K562 (cell line): ENCODE data around the gene PBOV1. TPM values are rescaled to one million over a fixed set of nuclear protein-coding genes. Genes with fewer than 3 reads are reported as not detected.

ENCODE experiments used
- ATAC-seq: fragments of 200-7000 bp; cut with Tn5 transposase; 3 replicates; pipeline ENCODE4 v1.9.1; 2020; ENCODE audit warnings: moderate library complexity
- BruUV-seq: library from RNA; stranded (reverse); fragments of 400-500 nt; replicated peaks from 2 replicates; lab custom pipeline; 2021; lab: Mats Ljungman, UMichigan
- CTCF ChIA-PET: fragments of 300-600 bp; formaldehyde crosslinking; extraction: SDS; loops from one replicate; lab custom pipeline; 2021; ENCODE audit warnings: low intra/inter-chr PET ratio; lab: Yijun Ruan, JAX
- POLR2A ChIA-PET: fragments of 300-600, 350-650 bp; sonication (Branson Sonifier 250); formaldehyde crosslinking; extraction: SDS; loops from one replicate; lab custom pipeline; 2021; ENCODE audit warnings: antibody characterized with exemption, inconsistent platforms; lab: Yijun Ruan, JAX
- DNase-seq, 4 experiments: peaks; one replicate each; pipeline versions ENCODE4 v3.0.0 to v3.0.0-alpha.2; 2011 to 2018; ENCODE audit warnings: low spot score in 3 of 4, mixed read lengths in 3 of 4; ENCODE audit errors: extremely low read depth in 1 of 4
- FAIRE-seq: peaks from 2 replicates; lab custom pipeline; 2011; peaks lifted over from hg19 to GRCh38; lab: Jason Lieb, UNC
- H2AFZ ChIP-seq: 2 replicates; pipeline ENCODE4 v1.6.0; 2011; ENCODE audit warnings: low read depth, low read length, control low read depth, inconsistent platforms
- H3K27ac ChIP-seq: fragments of 200-600 bp; 3 replicates; pipeline ENCODE4 v1.8.0; 2011; ENCODE audit warnings: low read depth, mild to moderate bottlenecking, control low read depth, inconsistent platforms, low read length, moderate library complexity, mixed read lengths; ENCODE audit errors: extremely low read depth
- H3K27me3 ChIP-seq, 2 experiments: fragments of 300-600 bp in 1 of 2; 2 replicates in 1 of 2; 3 replicates in 1 of 2; pipeline versions ENCODE4 v1.6.0 to v1.8.0; 2011; ENCODE audit warnings: inconsistent platforms in 2 of 2, low read length in 2 of 2, mild to moderate bottlenecking in 1 of 2, mixed read lengths in 1 of 2, moderate library complexity in 1 of 2; ENCODE audit not compliant: control insufficient read depth in 2 of 2, insufficient read depth in 2 of 2
- H3K36me3 ChIP-seq: fragments of 300-600 bp; 3 replicates; pipeline ENCODE4 v1.8.0; 2011; ENCODE audit warnings: mild to moderate bottlenecking, low read length, inconsistent platforms; ENCODE audit not compliant: control insufficient read depth, insufficient read depth
- H3K4me1 ChIP-seq, 2 experiments: fragments of 200-600 bp in 1 of 2; replicated peaks in 1 of 2; 2 replicates in 1 of 2; 3 replicates in 1 of 2; pipeline versions ENCODE4 v1.5.1 to v1.8.0; 2011; ENCODE audit warnings: inconsistent platforms in 2 of 2, low read length in 2 of 2, mild to moderate bottlenecking in 1 of 2, mixed read lengths in 1 of 2, moderate library complexity in 1 of 2; ENCODE audit not compliant: control insufficient read depth in 2 of 2, insufficient read depth in 2 of 2
- H3K4me2 ChIP-seq: 2 replicates; pipeline ENCODE4 v1.6.1; 2011; ENCODE audit warnings: low read length, control low read depth, inconsistent platforms, mixed read lengths; ENCODE audit not compliant: insufficient read depth
- H3K4me3 ChIP-seq: fragments of 200-600 bp; sonication (generic), shearing (Covaris generic); 2 replicates; pipeline ENCODE4 v1.5.1; 2016; ENCODE audit warnings: control low read depth, inconsistent platforms
- H3K79me2 ChIP-seq: fragments of 200-600 bp; 3 replicates; pipeline ENCODE4 v1.8.0; 2011; ENCODE audit warnings: low read length, inconsistent platforms; ENCODE audit not compliant: control insufficient read depth, insufficient read depth
- H3K9ac ChIP-seq, 2 experiments: 2 replicates each; pipeline versions ENCODE4 v1.6.0 to v1.6.1; 2011; ENCODE audit warnings: low read depth in 2 of 2, low read length in 2 of 2, control low read depth in 1 of 2, inconsistent platforms in 1 of 2, mild to moderate bottlenecking in 1 of 2, mixed read lengths in 1 of 2; ENCODE audit not compliant: insufficient read depth in 1 of 2
- H3K9me1 ChIP-seq: one replicate; pipeline ENCODE4 v1.6.0; 2011; ENCODE audit warnings: inconsistent platforms, mild to moderate bottlenecking, low read length, moderate library complexity; ENCODE audit not compliant: control insufficient read depth, insufficient read depth
- H3K9me3 ChIP-seq: replicated peaks from 2 replicates; pipeline ENCODE4 v1.5.1; 2011; ENCODE audit warnings: low read depth, low read length, inconsistent platforms; ENCODE audit not compliant: control insufficient read depth, insufficient read depth
- H4K20me1 ChIP-seq: replicated peaks from 2 replicates; pipeline ENCODE4 v1.6.1; 2011; ENCODE audit warnings: low read length, inconsistent platforms, mixed read lengths; ENCODE audit not compliant: control insufficient read depth, insufficient read depth
- ASH1L ChIP-seq: fragments of 450-650 bp; IDR thresholded peaks from 2 replicates; pipeline ENCODE4 v1.6.1; 2018; ENCODE audit warnings: borderline replicate concordance, mild to moderate bottlenecking, low read depth; ENCODE audit not compliant: partially characterized antibody
- ATF1 ChIP-seq, 2 experiments: fragments of 450-650 bp in 1 of 2; IDR thresholded peaks; 2 replicates each; pipeline ENCODE4 v1.6.1; 2016; ENCODE audit warnings: missing compliant biosample characterization in 1 of 2, missing genetic modification characterization in 1 of 2
- CXXC5 ChIP-seq: fragments of 250-450 bp; sonication (Bioruptor Pico); IDR thresholded peaks from 2 replicates; pipeline ENCODE4 v1.8.0; 2022; ENCODE audit warnings: inconsistent platforms, mild to moderate bottlenecking, moderate library complexity
- ELK1 ChIP-seq: sonication (generic); formaldehyde crosslinking; IDR thresholded peaks from 2 replicates; pipeline ENCODE4 v1.8.1; 2022; ENCODE audit warnings: missing genetic modification reagents
- KDM5B ChIP-seq: fragments of 200-600 bp; sonication (generic); IDR thresholded peaks from 2 replicates; pipeline ENCODE4 v1.6.1; 2012; ENCODE audit warnings: low read depth, mild to moderate bottlenecking, moderate library complexity, low read length, control low read depth, inconsistent platforms; ENCODE audit not compliant: insufficient replicate concordance
- MBD1 ChIP-seq: fragments of 250-450 bp; sonication (Bioruptor Pico); IDR thresholded peaks from 2 replicates; pipeline ENCODE4 v1.8.0; 2022; ENCODE audit warnings: inconsistent platforms
- ZSCAN29 ChIP-seq: fragments of 450-650 bp; IDR thresholded peaks from 2 replicates; pipeline ENCODE4 v1.6.1; 2017
- WGBS: fragments of 100-300 bp; shearing (Covaris generic); methylation state at CpG from one replicate; pipeline ENCODE4 v1.1.6; 2016; ENCODE audit warnings: low coverage, mixed read lengths; ENCODE audit not compliant: insufficient coverage; ENCODE audit errors: missing lambda C conversion rate; 5-methylcytosine and 5-hydroxymethylcytosine counted together
- in situ Hi-C: fragments of 300-500 bp; cut with MboI; formaldehyde crosslinking; loops from 4 replicates; pipeline ENCODE4 v1.15.0; 2018; ENCODE audit warnings: inconsistent platforms, mixed read lengths
- intact Hi-C: fragments of 100-400 bp; cut with micrococcal nuclease; formaldehyde crosslinking; loops from 2 replicates; pipeline ENCODE4 v1.14.2; 2022
- polyA plus RNA-seq, 8 experiments: library from polyadenylated mRNA; depleted of rRNA in 4 of 8; stranded (reverse) in 5 of 8; unstranded in 3 of 8; fragments of >200 nt; fragmentation: Nextera tagmentation in 2 of 8; fragmentation: Illumina TruSeq in 1 of 8; extraction: Ambion mirVana in 2 of 8; extraction: Trizol in 1 of 8; gene quantifications; 2 replicates each; pipeline versions ENCODE4 v1.2.1 to v1.2.3, GENCODE V29; 2011 to 2014; ENCODE audit warnings: inconsistent platforms in 1 of 8, missing spikeins in 1 of 8
- total RNA-seq, 7 experiments: library from RNA; depleted of rRNA in 6 of 7; stranded (reverse); fragments of >200 nt in 6 of 7; fragmentation: Illumina TruSeq in 2 of 7; extraction: Trizol in 2 of 7; gene quantifications; 2 replicates each; pipeline versions ENCODE4 v1.2.1 to v1.2.3, GENCODE V29; 2011 to 2021; ENCODE audit warnings: low replicate concordance in 1 of 7
- TF ChIP-seq, protein P1 (sequence below), 2 experiments: fragments of 250-450 bp in 1 of 2; fragments of 450-650 bp in 1 of 2; sonication (Bioruptor Pico) in 1 of 2; IDR thresholded peaks; 2 replicates each; pipeline versions ENCODE4 v1.6.1 to v1.8.0; 2016 to 2021; ENCODE audit warnings: mild to moderate bottlenecking in 2 of 2, moderate library complexity in 2 of 2, missing compliant biosample characterization in 1 of 2, missing genetic modification characterization in 1 of 2
- TF ChIP-seq, protein P2 (sequence below): sonication (generic); formaldehyde crosslinking; IDR thresholded peaks from 2 replicates; pipeline ENCODE4 v1.8.1; 2023; ENCODE audit warnings: mild to moderate bottlenecking, missing genetic modification reagents

PBOV1 gene
- total and polyA plus RNA-seq, 9 of the 15 experiments (the other 6 are each of a cell fraction or from before 2014, with no cell fraction given) = not detected

DNA sequence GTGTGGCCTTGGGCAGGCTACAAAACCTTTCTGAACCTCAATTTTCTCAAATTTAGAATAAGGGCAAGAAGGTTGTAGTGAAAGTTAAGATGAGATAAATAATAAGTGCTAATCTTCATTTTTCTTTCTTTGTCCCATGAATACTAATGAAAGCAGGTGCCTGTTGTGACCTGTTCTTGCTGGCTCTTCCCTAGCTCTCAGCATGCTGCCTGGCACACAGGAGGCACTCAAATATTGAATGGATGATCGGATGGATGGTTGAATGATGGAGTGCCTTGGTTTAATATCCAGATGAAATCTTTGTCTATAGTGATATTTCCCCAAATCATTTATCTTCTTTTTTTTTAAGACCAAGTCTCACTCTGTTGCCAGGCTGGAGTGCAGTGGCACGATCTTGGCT, 15.0 kb downstream of the PBOV1 start:
- H4K20me1 ChIP-seq = no peaks in the 10 kb centered on the region
- H3K27me3 ChIP-seq = no peaks in the 10 kb centered on the region
- H3K9ac ChIP-seq = no peak overlapping the region
- BruUV-seq = no TSS peak
- ATAC-seq (no peak), DNase-seq (no peak), FAIRE-seq (no peak)
- no peak overlapping the region for H3K4me2 ChIP-seq
- ChIA-PET POLR2A (interaction anchor here (1.0 kb wide), 1 partner anchor 10 kb away, joined by 3 read pairs; no protein-coding TSS in a partner anchor), CTCF (no interaction called here)
- no peaks in the 10 kb centered on the region for H3K4me1 ChIP-seq
- no peak overlapping the region for H3K27ac ChIP-seq
- in situ Hi-C loops (no loop called here), intact Hi-C loops (no loop called here)
- H2AFZ ChIP-seq = no peak overlapping the region
- no peaks in the 10 kb centered on the region for H3K79me2 ChIP-seq
- no peaks in the 10 kb centered on the region for H3K36me3 ChIP-seq
- no peaks in the 10 kb centered on the region for H3K9me1 ChIP-seq
- H3K9me3 ChIP-seq = no peaks in the 10 kb centered on the region; the same call in 1 of the 2 replicates
- H3K4me3 ChIP-seq = no peak overlapping the region
- 0% methylated on average over 2 of the region's 2 CpGs for WGBS
- TF ChIP-seq ZSCAN29 = no peak
- TF ChIP-seq, protein P1, sequence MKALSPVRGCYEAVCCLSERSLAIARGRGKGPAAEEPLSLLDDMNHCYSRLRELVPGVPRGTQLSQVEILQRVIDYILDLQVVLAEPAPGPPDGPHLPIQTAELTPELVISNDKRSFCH (CRISPR knock-in tag; IDR thresholded peaks at IDR 0.05) = no peak
- TF ChIP-seq, protein P1 (tag; IDR thresholded peaks at IDR 0.05) = no peak
- no peak for TF ChIP-seq ELK1 (CRISPR knock-in tag)
- no peak for TF ChIP-seq ASH1L
- TF ChIP-seq MBD1 (CRISPR knock-in tag) = no peak
- no peak for TF ChIP-seq KDM5B
- TF ChIP-seq, protein P2, sequence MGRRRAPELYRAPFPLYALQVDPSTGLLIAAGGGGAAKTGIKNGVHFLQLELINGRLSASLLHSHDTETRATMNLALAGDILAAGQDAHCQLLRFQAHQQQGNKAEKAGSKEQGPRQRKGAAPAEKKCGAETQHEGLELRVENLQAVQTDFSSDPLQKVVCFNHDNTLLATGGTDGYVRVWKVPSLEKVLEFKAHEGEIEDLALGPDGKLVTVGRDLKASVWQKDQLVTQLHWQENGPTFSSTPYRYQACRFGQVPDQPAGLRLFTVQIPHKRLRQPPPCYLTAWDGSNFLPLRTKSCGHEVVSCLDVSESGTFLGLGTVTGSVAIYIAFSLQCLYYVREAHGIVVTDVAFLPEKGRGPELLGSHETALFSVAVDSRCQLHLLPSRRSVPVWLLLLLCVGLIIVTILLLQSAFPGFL (CRISPR knock-in tag) = no peak
- no peak for TF ChIP-seq ATF1 (CRISPR knock-in tag; IDR thresholded peaks at IDR 0.05)
- no peak for TF ChIP-seq ATF1 (tag; IDR thresholded peaks at IDR 0.05)
- TF ChIP-seq CXXC5 (CRISPR knock-in tag) = no peak
